Tibial nerve (tissue), 4 donors: ENCODE measurements around the gene PROKR2. TPM values are rescaled to one million over a fixed set of nuclear protein-coding genes. Genes with fewer than 3 reads are reported as not detected.

Experiments used
- DNase-seq, 2 donors: peaks; one replicate each; pipeline ENCODE4 v3.0.0-alpha.2; 2019; ENCODE audit warnings: low spot score in 2 of 2
- H3K27ac ChIP-seq, 4 donors: fragments of 200-600 bp; sonication (generic) in 3 of 4; one replicate each; pipeline ENCODE4 v1.5.1; 2017 to 2019; ENCODE audit warnings: mild to moderate bottlenecking in 1 of 4
- H3K27me3 ChIP-seq, 2 donors: fragments of 200-600 bp; sonication (generic) in 1 of 2; one replicate each; pipeline versions ENCODE4 v1.5.1 to v1.6.0; 2017 to 2019
- H3K36me3 ChIP-seq, 3 donors: fragments of 200-600 bp; sonication (generic); one replicate each; pipeline ENCODE4 v1.5.1; 2018 to 2019
- H3K4me1 ChIP-seq, 4 donors: fragments of 200-600 bp; sonication (generic) in 3 of 4; one replicate each; pipeline ENCODE4 v1.5.1; 2017 to 2019
- H3K4me3 ChIP-seq, 4 donors: fragments of 200-600 bp; sonication (generic) in 3 of 4; one replicate each; pipeline ENCODE4 v1.5.1; 2017 to 2019; ENCODE audit warnings: mild to moderate bottlenecking in 1 of 4, moderate library complexity in 1 of 4
- H3K9me3 ChIP-seq, 4 donors: fragments of 200-600 bp; sonication (generic) in 3 of 4; one replicate each; pipeline ENCODE4 v1.5.1; 2017 to 2019
- CTCF ChIP-seq, 5 experiments: fragments of 200-600 bp in 3 of 5; fragments of 450-650 bp in 2 of 5; sonication (generic) in 3 of 5; IDR thresholded peaks; one replicate each; pipeline ENCODE4 v1.5.1; 2016 to 2019; ENCODE audit warnings: antibody characterized with exemption in 5 of 5, mild to moderate bottlenecking in 3 of 5, moderate library complexity in 2 of 5
- EP300 ChIP-seq, 2 donors: sonication (generic); formaldehyde crosslinking; IDR thresholded peaks; one replicate each; pipeline ENCODE4 v1.6.1; 2017; ENCODE audit warnings: antibody characterized with exemption in 2 of 2, mild to moderate bottlenecking in 1 of 2
- POLR2A ChIP-seq, 2 donors: fragments of 450-650 bp; IDR thresholded peaks; one replicate each; pipeline ENCODE4 v1.6.1; 2017; ENCODE audit warnings: antibody characterized with exemption in 2 of 2, mild to moderate bottlenecking in 2 of 2, moderate library complexity in 2 of 2
- WGBS, 2 donors: methylation state at CpG; one replicate each; pipeline ENCODE4 v1.1.5; 2018; 5-methylcytosine and 5-hydroxymethylcytosine counted together
- total RNA-seq, 4 donors: library from RNA; depleted of rRNA; stranded (reverse); fragments of >200 nt; gene quantifications; one replicate each; pipeline ENCODE4 v1.1.0, GENCODE V29; 2016

Gene PROKR2
- not detected for total RNA-seq

- H3K36me3 ChIP-seq = no peaks in the 10 kb centered on the region
- H3K4me1 ChIP-seq = no peaks in the 10 kb centered on the region
- H3K4me3 ChIP-seq = no peak within 1 kb of the TSS
- peaks cover 0 to 34% (median 0%) of the 10 kb centered on the region in 4 donors for H3K9me3 ChIP-seq
- H3K27ac ChIP-seq = no peak within 1 kb of the TSS
- TF ChIP-seq CTCF (IDR thresholded peaks at IDR 0.05) = no peak
- no peak for TF ChIP-seq EP300 (IDR thresholded peaks at IDR 0.05)
- no peak for TF ChIP-seq POLR2A (IDR thresholded peaks at IDR 0.05)
- DNase-seq = no peak
- peaks cover 0 to 27% of the 10 kb centered on the region in 2 donors for H3K27me3 ChIP-seq
- 2 to 3% methylated on average over 56 to 79 of the region's 92 CpGs for WGBS, 2 donors
These were observed at the start of gene PROKR2 for GRCh38 chr20:5316188-5317158. PROKR2 (minus strand) TSS chr20:5316954; CDS start chr20:5314369, 2,585 bp downstream.

- no peak for DNase-seq
- Histone ChIP-seq H3K27ac (no peak overlapping the region), H3K9me3 (peaks cover 0 to 8% (median 0%) of the 10 kb centered on the region in 4 donors), H3K4me1 (no peaks in the 10 kb centered on the region), H3K36me3 (no peaks in the 10 kb centered on the region), H3K4me3 (no peak overlapping the region), H3K27me3 (no peaks in the 10 kb centered on the region)
- 65 to 69% methylated on average over 3 of the region's 3 CpGs for WGBS, 2 donors
- no peak for TF ChIP-seq CTCF (IDR thresholded peaks at IDR 0.05)
- no peak for TF ChIP-seq EP300 (IDR thresholded peaks at IDR 0.05)
- no peak for TF ChIP-seq POLR2A (IDR thresholded peaks at IDR 0.05)
These were observed 48.3 kb upstream of the PROKR2 start for GRCh38 chr20:5364997-5365597.

GRCh38 chr20:5364136-5364821, 47.5 kb upstream of the PROKR2 start:
- no peak for TF ChIP-seq EP300 (IDR thresholded peaks at IDR 0.05)
- no peak for TF ChIP-seq POLR2A (IDR thresholded peaks at IDR 0.05)
- TF ChIP-seq CTCF (IDR thresholded peaks at IDR 0.05) = no peak

GRCh38 chr20:5362771-5363170, 46.0 kb upstream of the PROKR2 start:
- no peak for DNase-seq
- no peaks in the 10 kb centered on the region for H3K4me1 ChIP-seq
- H3K36me3 ChIP-seq = no peaks in the 10 kb centered on the region
- H3K27ac ChIP-seq = no peak overlapping the region
- no peak overlapping the region for H3K4me3 ChIP-seq
- TF ChIP-seq POLR2A (IDR thresholded peaks at IDR 0.05) (no peak), EP300 (IDR thresholded peaks at IDR 0.05) (no peak), CTCF (IDR thresholded peaks at IDR 0.05) (no peak)
- peaks cover 0 to 18% (median 0%) of the 10 kb centered on the region in 4 donors for H3K9me3 ChIP-seq
- no peaks in the 10 kb centered on the region for H3K27me3 ChIP-seq
- WGBS, 2 donors = 0 to 28% methylated on average over 2 of the region's 2 CpGs

More at GRCh38 chr20:5364136-5364821, 47.5 kb upstream of the PROKR2 start:
- Histone ChIP-seq H3K27me3 (no peaks in the 10 kb centered on the region), H3K4me1 (no peaks in the 10 kb centered on the region), H3K9me3 (peaks cover 0 to 16% (median 0%) of the 10 kb centered on the region in 4 donors), H3K36me3 (no peaks in the 10 kb centered on the region), H3K27ac (no peak overlapping the region), H3K4me3 (no peak overlapping the region)
- WGBS, 2 donors = 59 to 79% methylated on average over 4 of the region's 4 CpGs
- no peak for DNase-seq
